GM12892 (cell line): Measurements from ENCODE around the gene HOOK2.
A peak's percentile ranks its signal among the peaks of the same experiment; 100 is the strongest.

Experiments used
- DNase-seq: peaks from one replicate; pipeline ENCODE4 v3.0.0; 2011; ENCODE audit not compliant: insufficient read length
- FAIRE-seq: peaks from 2 replicates; lab custom pipeline; 2011; peaks lifted over from hg19 to GRCh38; lab: Jason Lieb, UNC
- POLR2A ChIP-seq: IDR thresholded peaks from 2 replicates; pipeline ENCODE4 v1.6.1; 2011; ENCODE audit warnings: low read depth, low read length, control low read depth
- POLR2AphosphoS5 ChIP-seq: IDR thresholded peaks from 2 replicates; pipeline ENCODE4 v1.6.1; 2011; ENCODE audit warnings: low read depth, low read length, control low read depth
- TAF1 ChIP-seq: IDR thresholded peaks from 2 replicates; pipeline ENCODE4 v1.6.1; 2011; ENCODE audit warnings: low read depth, mild to moderate bottlenecking, control low read depth, low read length, borderline replicate concordance

Gene HOOK2

GRCh38 chr19:12756150-12756883 is 19.0 kb downstream of the HOOK2 start:
- no peak for TF ChIP-seq TAF1
- no peak for TF ChIP-seq POLR2AphosphoS5
- DNase-seq (no peak), FAIRE-seq (no peak)

- TF ChIP-seq POLR2A (no peak), TAF1 (no peak), POLR2AphosphoS5 (no peak)
- DNase-seq, result no peak
- FAIRE-seq, result no peak
Observed at GRCh38 chr19:12754465-12755196, 20.7 kb downstream of the HOOK2 start.

GRCh38 chr19:12752056-12752781 is 23.1 kb downstream of the HOOK2 start:
- FAIRE-seq, result no peak
- no peak for DNase-seq
- no peak for TF ChIP-seq POLR2AphosphoS5
- TF ChIP-seq TAF1, result no peak
- TF ChIP-seq POLR2A, result no peak

GRCh38 chr19:12751635-12752034 is 23.7 kb downstream of the HOOK2 start, which contains the start of gene BEST2:
Gene BEST2 (plus strand): TSS chr19:12751791. CDS start chr19:12752593, 802 bp downstream.
- DNase-seq (no peak), FAIRE-seq (no peak)
- TF ChIP-seq POLR2A, result no peak

- DNase-seq, result no peak
- no peak for TF ChIP-seq POLR2A
- TF ChIP-seq TAF1, result no peak
- TF ChIP-seq POLR2AphosphoS5, result no peak
- FAIRE-seq, result no peak
Observed at GRCh38 chr19:12750851-12751250, 24.5 kb downstream of the HOOK2 start.

- TF ChIP-seq POLR2A (no peak), POLR2AphosphoS5 (no peak), TAF1 (no peak)
- no peak for FAIRE-seq
- DNase-seq, result no peak
Observed at GRCh38 chr19:12749938-12750521, 25.3 kb downstream of the HOOK2 start.

- FAIRE-seq, result no peak
- no peak for TF ChIP-seq TAF1
- TF ChIP-seq POLR2A, result no peak
- no peak for TF ChIP-seq POLR2AphosphoS5
- DNase-seq, result no peak
Observed at GRCh38 chr19:12748489-12748888, 26.9 kb downstream of the HOOK2 start.

GRCh38 chr19:12745166-12745897 is 30.0 kb downstream of the HOOK2 start:
- no peak for FAIRE-seq
- no peak for DNase-seq

GRCh38 chr19:12737835-12738351 is 37.5 kb downstream of the HOOK2 start:
- no peak for FAIRE-seq
- DNase-seq, result no peak

More at GRCh38 chr19:12745166-12745897, 30.0 kb downstream of the HOOK2 start:
- TF ChIP-seq TAF1 (no peak), POLR2A (no peak), POLR2AphosphoS5 (no peak)

GRCh38 chr19:12736995-12737834 is 38.1 kb downstream of the HOOK2 start, which contains the start of gene GET3:
Gene GET3 (plus strand): TSS chr19:12737497. CDS start chr19:12737506, 9 bp downstream.
- TF ChIP-seq TAF1 (peak; percentile 94), POLR2AphosphoS5 (peak; percentile 75), POLR2A (peak; percentile 93)
- DNase-seq (peak; percentile 93), FAIRE-seq (peak; percentile 96)

More at GRCh38 chr19:12737835-12738351, 37.5 kb downstream of the HOOK2 start:
- TF ChIP-seq TAF1 (no peak), POLR2AphosphoS5 (no peak), POLR2A (no peak)
